Activated T-cell treated with anti-CD3 and anti-CD28 coated beads, Interleukin-2, amount 50 U/mL, for 24 hours (primary cell): ENCODE measurements around the gene MSANTD2.

Source experiments
- DNase-seq: peaks from one replicate; pipeline ENCODE4 v3.0.0-alpha.2; 2020
- H3K27ac Mint-ChIP-seq: 2 replicates; pipeline ENCODE4 v1.8.0; 2020; ENCODE audit warnings: mild to moderate bottlenecking, mixed read lengths
- H3K27me3 Mint-ChIP-seq: 2 replicates; pipeline ENCODE4 v1.8.0; 2020; ENCODE audit warnings: mixed read lengths
- H3K36me3 Mint-ChIP-seq: 2 replicates; pipeline ENCODE4 v1.8.0; 2020; ENCODE audit warnings: low read depth, mixed read lengths
- H3K4me1 Mint-ChIP-seq: 2 replicates; pipeline ENCODE4 v1.8.0; 2020; ENCODE audit warnings: low read depth, mixed read lengths
- H3K4me3 Mint-ChIP-seq: 2 replicates; pipeline ENCODE4 v1.8.0; 2020; ENCODE audit warnings: mild to moderate bottlenecking, moderate library complexity, mixed read lengths
- H3K9me3 Mint-ChIP-seq: 2 replicates; pipeline ENCODE4 v1.8.0; 2020; ENCODE audit warnings: mixed read lengths

Gene MSANTD2

GRCh38 chr11:124832571-124832970 lies 32.4 kb upstream of the MSANTD2 start:
- Mint-ChIP-seq H3K27ac (no peak overlapping the region), H3K36me3 (no peaks in the 10 kb centered on the region), H3K9me3 (no peaks in the 10 kb centered on the region), H3K27me3 (peaks cover 36% of the 10 kb centered on the region), H3K4me3 (no peak overlapping the region), H3K4me1 (peaks cover 12% of the 10 kb centered on the region)
- DNase-seq = no peak

- no peaks in the 10 kb centered on the region for H3K9me3 Mint-ChIP-seq
- H3K4me1 Mint-ChIP-seq = peaks cover 7% of the 10 kb centered on the region
- peaks cover 36% of the 10 kb centered on the region for H3K27me3 Mint-ChIP-seq
- H3K27ac Mint-ChIP-seq = no peak overlapping the region
- no peaks in the 10 kb centered on the region for H3K36me3 Mint-ChIP-seq
- no peak for DNase-seq
- no peak overlapping the region for H3K4me3 Mint-ChIP-seq
Observed at GRCh38 chr11:124831897-124832296, 31.7 kb upstream of the MSANTD2 start.

- H3K4me1 Mint-ChIP-seq = no peaks in the 10 kb centered on the region
- no peak overlapping the region for H3K4me3 Mint-ChIP-seq
- no peaks in the 10 kb centered on the region for H3K36me3 Mint-ChIP-seq
- no peak for DNase-seq
- H3K9me3 Mint-ChIP-seq = no peaks in the 10 kb centered on the region
- H3K27ac Mint-ChIP-seq = no peak overlapping the region
- peaks cover 37% of the 10 kb centered on the region for H3K27me3 Mint-ChIP-seq
Observed at GRCh38 chr11:124830749-124831148, 30.5 kb upstream of the MSANTD2 start.

GRCh38 chr11:124829986-124830385 lies 29.8 kb upstream of the MSANTD2 start:
- H3K27ac Mint-ChIP-seq = no peak overlapping the region
- peaks cover 32% of the 10 kb centered on the region for H3K27me3 Mint-ChIP-seq
- H3K4me3 Mint-ChIP-seq = no peak overlapping the region
- no peaks in the 10 kb centered on the region for H3K9me3 Mint-ChIP-seq
- H3K36me3 Mint-ChIP-seq = no peaks in the 10 kb centered on the region
- DNase-seq = no peak
- H3K4me1 Mint-ChIP-seq = no peaks in the 10 kb centered on the region

GRCh38 chr11:124825876-124826275 lies 25.7 kb upstream of the MSANTD2 start:
- no peak overlapping the region for H3K4me3 Mint-ChIP-seq
- no peak for DNase-seq
- H3K27ac Mint-ChIP-seq = no peak overlapping the region
- H3K9me3 Mint-ChIP-seq = no peaks in the 10 kb centered on the region
- H3K36me3 Mint-ChIP-seq = no peaks in the 10 kb centered on the region
- H3K4me1 Mint-ChIP-seq = no peaks in the 10 kb centered on the region
- H3K27me3 Mint-ChIP-seq = peaks cover 31% of the 10 kb centered on the region

GRCh38 chr11:124823512-124824376 lies 23.5 kb upstream of the MSANTD2 start:
- no peak overlapping the region for H3K4me3 Mint-ChIP-seq
- H3K27ac Mint-ChIP-seq = no peak overlapping the region
- H3K4me1 Mint-ChIP-seq = no peaks in the 10 kb centered on the region
- no peak for DNase-seq
- H3K9me3 Mint-ChIP-seq = no peaks in the 10 kb centered on the region
- H3K27me3 Mint-ChIP-seq = peaks cover 42% of the 10 kb centered on the region
- no peaks in the 10 kb centered on the region for H3K36me3 Mint-ChIP-seq

- H3K9me3 Mint-ChIP-seq = no peaks in the 10 kb centered on the region
- no peak overlapping the region for H3K27ac Mint-ChIP-seq
- no peak overlapping the region for H3K4me3 Mint-ChIP-seq
- H3K4me1 Mint-ChIP-seq = no peaks in the 10 kb centered on the region
- H3K36me3 Mint-ChIP-seq = no peaks in the 10 kb centered on the region
- no peak for DNase-seq
- H3K27me3 Mint-ChIP-seq = peaks cover 52% of the 10 kb centered on the region
Observed at GRCh38 chr11:124821995-124822730, 22.0 kb upstream of the MSANTD2 start.

GRCh38 chr11:124817036-124817435 lies 16.8 kb upstream of the MSANTD2 start:
- Mint-ChIP-seq H3K4me1 (peaks cover 2% of the 10 kb centered on the region), H3K27me3 (peaks cover 59% of the 10 kb centered on the region), H3K27ac (no peak overlapping the region), H3K9me3 (no peaks in the 10 kb centered on the region), H3K4me3 (no peak overlapping the region), H3K36me3 (no peaks in the 10 kb centered on the region)
- no peak for DNase-seq

GRCh38 chr11:124814739-124815138 lies 14.5 kb upstream of the MSANTD2 start:
- Mint-ChIP-seq H3K9me3 (no peaks in the 10 kb centered on the region), H3K4me1 (peaks cover 2% of the 10 kb centered on the region), H3K27me3 (peaks cover 44% of the 10 kb centered on the region), H3K27ac (no peak overlapping the region), H3K36me3 (no peaks in the 10 kb centered on the region), H3K4me3 (no peak overlapping the region)
- no peak for DNase-seq

GRCh38 chr11:124812876-124813275 lies 12.7 kb upstream of the MSANTD2 start:
- DNase-seq = no peak
- H3K4me1 Mint-ChIP-seq = peaks cover 2% of the 10 kb centered on the region
- no peaks in the 10 kb centered on the region for H3K9me3 Mint-ChIP-seq
- no peak overlapping the region for H3K27ac Mint-ChIP-seq
- H3K4me3 Mint-ChIP-seq = no peak overlapping the region
- H3K36me3 Mint-ChIP-seq = no peaks in the 10 kb centered on the region
- H3K27me3 Mint-ChIP-seq = peaks cover 31% of the 10 kb centered on the region

- Mint-ChIP-seq H3K27ac (no peak overlapping the region), H3K9me3 (no peaks in the 10 kb centered on the region), H3K27me3 (peaks cover 19% of the 10 kb centered on the region), H3K4me1 (peaks cover 2% of the 10 kb centered on the region), H3K36me3 (peaks cover 4% of the 10 kb centered on the region), H3K4me3 (no peak overlapping the region)
- no peak for DNase-seq
Observed at GRCh38 chr11:124811399-124812125, 11.4 kb upstream of the MSANTD2 start.

- no peak for DNase-seq
- Mint-ChIP-seq H3K4me3 (no peak overlapping the region), H3K27ac (no peak overlapping the region), H3K9me3 (no peaks in the 10 kb centered on the region), H3K4me1 (no peaks in the 10 kb centered on the region), H3K27me3 (peaks cover 5% of the 10 kb centered on the region), H3K36me3 (peaks cover 4% of the 10 kb centered on the region)
Observed at GRCh38 chr11:124807660-124808270, 7.6 kb upstream of the MSANTD2 start.

GRCh38 chr11:124807201-124807600 lies 7.0 kb upstream of the MSANTD2 start:
- no peak overlapping the region for H3K4me3 Mint-ChIP-seq
- H3K9me3 Mint-ChIP-seq = no peaks in the 10 kb centered on the region
- H3K27me3 Mint-ChIP-seq = peaks cover under 1% of the 10 kb centered on the region
- H3K36me3 Mint-ChIP-seq = peaks cover 4% of the 10 kb centered on the region
- no peak for DNase-seq
- no peak overlapping the region for H3K27ac Mint-ChIP-seq
- no peaks in the 10 kb centered on the region for H3K4me1 Mint-ChIP-seq

- Mint-ChIP-seq H3K27me3 (no peaks in the 10 kb centered on the region), H3K27ac (no peak overlapping the region), H3K36me3 (peaks cover 7% of the 10 kb centered on the region), H3K9me3 (no peaks in the 10 kb centered on the region), H3K4me3 (no peak overlapping the region), H3K4me1 (peaks cover 11% of the 10 kb centered on the region)
- DNase-seq = no peak
Observed at GRCh38 chr11:124804884-124805283, 4.7 kb upstream of the MSANTD2 start.
